Activated T-cell treated with anti-CD3 and anti-CD28 coated beads, Interleukin-2, amount 50 U/mL, for 1 hour (primary cell): ENCODE data around the gene CAST.
"Not testable (repeated sequence)": the region's sequence is repeated elsewhere in the genome, so short reads cannot be mapped to it uniquely, and the experiment has no call there.

Experiments
- DNase-seq: peaks from one replicate; pipeline ENCODE4 v3.0.0-alpha.2; 2020

CAST gene, protein sequence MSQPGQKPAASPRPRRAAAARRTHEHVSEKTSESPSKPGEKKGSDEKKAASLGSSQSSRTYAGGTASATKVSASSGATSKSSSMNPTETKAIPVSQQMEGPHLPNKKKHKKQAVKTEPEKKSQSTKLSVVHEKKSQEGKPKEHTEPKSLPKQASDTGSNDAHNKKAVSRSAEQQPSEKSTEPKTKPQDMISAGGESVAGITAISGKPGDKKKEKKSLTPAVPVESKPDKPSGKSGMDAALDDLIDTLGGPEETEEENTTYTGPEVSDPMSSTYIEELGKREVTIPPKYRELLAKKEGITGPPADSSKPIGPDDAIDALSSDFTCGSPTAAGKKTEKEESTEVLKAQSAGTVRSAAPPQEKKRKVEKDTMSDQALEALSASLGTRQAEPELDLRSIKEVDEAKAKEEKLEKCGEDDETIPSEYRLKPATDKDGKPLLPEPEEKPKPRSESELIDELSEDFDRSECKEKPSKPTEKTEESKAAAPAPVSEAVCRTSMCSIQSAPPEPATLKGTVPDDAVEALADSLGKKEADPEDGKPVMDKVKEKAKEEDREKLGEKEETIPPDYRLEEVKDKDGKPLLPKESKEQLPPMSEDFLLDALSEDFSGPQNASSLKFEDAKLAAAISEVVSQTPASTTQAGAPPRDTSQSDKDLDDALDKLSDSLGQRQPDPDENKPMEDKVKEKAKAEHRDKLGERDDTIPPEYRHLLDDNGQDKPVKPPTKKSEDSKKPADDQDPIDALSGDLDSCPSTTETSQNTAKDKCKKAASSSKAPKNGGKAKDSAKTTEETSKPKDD

DNA sequence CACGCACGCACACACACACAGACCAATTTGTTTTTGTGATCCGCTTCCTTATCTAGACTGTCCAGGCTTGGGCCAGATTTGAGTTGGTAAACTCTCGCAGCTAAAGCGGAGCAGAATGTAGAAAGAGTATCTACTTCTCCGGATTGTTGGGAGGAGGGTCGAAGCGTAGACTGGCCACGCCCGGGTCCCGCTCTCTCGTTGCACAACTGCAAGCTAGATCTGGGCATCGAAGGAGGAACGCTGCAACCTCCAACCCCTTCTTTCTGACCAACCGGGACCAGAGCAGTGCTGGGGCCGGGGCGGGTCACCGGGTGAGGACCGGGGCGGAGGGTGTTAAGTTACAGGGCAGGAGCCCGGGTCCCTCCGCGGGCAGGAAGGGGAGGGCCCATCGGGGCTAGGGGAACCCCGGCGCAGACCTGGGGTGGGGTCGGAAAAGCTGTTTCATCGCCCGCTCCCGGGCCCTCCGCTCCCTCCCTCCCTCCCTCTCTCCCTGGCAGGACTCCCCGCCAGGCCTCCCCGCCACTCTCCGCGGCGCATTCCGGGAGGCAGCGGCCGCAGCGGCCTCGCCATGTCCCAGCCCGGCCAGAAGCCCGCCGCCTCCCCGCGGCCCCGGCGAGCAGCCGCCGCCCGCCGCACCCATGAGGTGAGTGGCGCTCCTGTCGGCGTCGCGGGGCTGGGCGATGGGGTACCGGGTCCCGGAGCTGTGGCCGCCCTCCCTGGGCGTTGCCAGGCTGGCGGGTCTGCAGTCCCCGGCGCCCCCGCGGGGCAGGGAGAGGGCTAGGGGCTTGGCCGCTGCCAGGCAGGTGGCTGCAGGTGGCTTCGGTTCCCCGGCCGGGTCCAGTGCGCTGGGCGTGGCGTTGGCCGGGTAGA, at the start of gene CAST:
TSS of gene CAST (plus strand) at position 522 of the 870 bp plus-strand sequence. CDS start at position 569, 47 bp downstream.
- DNase-seq: peak; percentile 83

DNA sequence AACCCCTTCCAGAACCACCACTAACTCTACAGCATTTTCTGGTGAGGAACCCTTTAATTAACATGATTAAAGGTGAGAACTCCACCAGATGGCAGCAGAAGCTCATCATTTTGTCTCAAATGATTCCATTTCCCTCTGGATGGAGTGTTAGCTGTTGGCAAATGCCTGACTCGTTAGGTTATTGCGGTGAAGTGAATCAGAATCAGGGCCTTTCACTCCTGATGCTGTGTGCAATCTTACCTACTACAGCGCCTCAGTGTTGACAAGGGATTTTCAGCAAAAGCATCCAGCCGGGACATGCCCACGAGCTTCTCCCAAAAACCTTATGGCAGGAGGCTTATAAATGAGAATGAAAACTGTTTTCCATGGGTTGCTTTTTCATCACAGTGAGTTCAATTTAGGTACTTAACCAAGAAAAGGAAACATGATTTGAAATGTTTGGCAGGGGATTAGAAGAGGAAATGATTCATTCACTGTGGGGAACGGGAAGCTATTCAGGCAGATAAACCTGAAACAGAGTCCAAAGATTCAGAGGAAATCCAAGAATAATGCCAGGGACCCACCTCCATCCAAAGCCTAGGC, 48.0 kb upstream of the CAST start:
- peak; percentile 22 for DNase-seq

DNA sequence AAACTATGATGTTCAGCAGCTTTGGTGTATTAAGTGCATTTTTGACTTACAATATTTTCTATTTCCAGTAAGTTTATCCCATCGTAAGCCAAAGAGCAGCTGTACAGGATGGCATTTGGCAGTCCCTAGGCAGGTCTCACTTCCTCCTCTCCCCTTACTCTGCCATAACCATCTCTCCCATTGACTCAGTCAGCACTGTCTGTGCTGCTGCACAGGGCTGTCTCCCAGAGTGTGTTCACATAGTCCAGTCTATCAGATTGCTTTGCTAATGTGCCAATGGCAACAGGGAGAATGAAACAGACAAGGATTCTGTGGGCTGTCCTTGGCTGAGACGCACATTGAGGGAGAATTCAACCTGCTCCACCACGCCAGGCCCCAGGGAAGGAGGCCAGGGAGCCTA, 47.0 kb upstream of the CAST start:
- DNase-seq: no peak

DNA sequence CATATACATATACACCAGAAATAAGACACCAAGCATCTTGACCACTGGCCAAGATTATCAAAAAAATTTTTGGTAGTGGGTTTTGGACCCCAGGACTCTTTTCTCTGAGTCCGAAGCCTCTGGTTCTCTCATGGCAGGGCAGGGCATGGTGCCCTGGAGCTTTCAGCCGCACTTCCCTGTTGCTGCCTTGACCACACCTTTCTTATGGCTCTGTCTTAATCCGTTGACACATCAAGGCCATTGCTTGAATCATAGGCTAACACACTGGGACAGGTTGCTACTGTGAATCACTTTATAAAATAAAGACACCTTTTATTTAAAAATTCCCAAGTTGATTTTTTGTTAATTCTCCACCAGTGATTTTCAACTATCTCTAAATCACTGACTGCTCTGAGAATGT, 45.4 kb upstream of the CAST start:
- no peak for DNase-seq

DNA sequence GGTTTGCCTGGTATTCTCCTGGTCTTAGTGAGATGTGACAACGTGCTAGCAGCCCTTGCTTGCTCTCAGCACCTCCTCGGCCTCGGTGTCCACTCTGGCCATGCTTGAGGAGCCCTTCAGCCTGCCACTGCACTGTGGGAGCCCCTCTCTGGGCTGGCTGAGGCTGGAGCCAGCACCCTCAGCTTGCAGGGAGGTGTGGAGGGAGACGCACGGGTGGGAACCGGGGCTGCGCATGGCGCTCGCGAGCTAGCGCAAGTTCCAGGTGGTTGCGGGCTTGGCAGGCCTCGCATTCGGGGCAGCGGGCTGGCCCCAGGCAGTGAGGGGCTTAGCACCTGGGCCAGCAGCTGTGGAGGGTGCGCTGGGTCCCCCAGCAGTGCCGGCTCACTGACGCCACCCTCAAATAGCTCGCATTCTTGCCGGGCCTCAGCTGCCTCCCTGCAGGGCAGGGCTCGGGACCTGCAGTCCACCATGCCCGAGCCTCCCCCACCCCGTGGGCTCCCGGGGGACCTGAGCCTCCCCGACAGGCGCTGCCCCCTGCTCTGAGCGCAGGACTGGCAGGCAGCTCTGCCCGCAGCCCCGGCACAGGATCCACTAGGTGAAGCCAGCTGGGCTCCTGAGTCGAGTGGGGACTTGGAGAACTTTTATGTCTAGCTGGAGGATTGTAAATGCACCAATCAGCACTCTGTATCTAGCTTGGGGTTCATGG, 43.7 kb upstream of the CAST start:
- not testable (repeated sequence) for DNase-seq

DNA sequence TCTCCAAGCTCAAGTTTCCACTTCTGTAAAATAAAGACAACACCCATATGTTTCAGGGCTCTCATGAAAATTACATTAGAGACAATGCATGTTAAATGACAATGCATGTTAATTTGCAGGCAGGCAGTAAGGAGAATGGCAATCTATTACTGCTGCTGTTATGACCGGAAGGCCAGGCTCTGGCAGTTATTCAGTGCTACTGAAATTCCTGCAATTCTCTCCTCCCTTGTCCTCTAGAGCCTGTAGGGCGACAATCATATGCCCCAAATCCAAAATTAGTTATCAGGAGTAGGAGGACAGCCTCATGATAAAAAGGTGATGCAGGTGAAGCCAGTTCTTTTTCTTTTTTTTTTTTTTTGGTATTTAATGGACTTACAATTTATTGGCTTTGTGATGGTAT, 42.2 kb upstream of the CAST start:
- DNase-seq: no peak

DNA sequence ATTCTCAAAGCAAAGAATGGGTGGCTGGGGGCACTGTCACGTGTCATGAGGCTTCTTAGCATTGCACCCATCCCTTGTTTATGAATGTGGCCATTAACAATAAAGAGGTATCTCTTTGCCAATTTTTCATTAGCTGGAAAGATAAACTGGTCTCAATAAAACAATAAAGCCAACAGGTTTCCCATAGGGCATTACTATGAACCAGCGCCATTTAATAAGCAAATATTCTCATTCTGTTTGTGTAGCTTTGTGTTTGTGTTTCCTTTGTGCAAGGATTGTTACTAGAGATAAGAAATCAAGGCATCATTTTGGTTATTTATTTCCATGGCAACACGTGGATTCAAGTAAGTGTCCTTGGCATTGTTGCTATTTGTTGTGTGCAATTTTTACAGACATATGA, 37.6 kb upstream of the CAST start:
- DNase-seq: no peak

DNA sequence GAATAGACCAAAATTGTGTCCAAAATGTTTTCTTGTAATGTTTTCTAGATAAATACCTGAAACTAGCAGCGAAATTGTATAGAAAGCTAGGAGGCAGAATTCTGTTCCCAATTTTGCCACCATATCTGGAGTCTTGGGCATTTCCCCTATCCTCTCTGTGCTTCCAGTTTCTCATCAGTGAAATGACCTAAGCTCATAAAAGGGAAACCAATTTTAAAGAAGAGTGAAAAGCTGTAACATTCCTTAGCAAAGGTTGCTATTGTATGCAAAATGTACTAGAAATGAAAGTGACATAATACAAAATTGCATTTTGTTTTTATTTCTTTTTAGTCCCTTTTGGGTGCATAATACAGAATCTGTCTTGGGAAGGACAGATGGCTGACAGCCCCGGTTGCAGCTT, 36.8 kb upstream of the CAST start:
- no peak for DNase-seq

DNA sequence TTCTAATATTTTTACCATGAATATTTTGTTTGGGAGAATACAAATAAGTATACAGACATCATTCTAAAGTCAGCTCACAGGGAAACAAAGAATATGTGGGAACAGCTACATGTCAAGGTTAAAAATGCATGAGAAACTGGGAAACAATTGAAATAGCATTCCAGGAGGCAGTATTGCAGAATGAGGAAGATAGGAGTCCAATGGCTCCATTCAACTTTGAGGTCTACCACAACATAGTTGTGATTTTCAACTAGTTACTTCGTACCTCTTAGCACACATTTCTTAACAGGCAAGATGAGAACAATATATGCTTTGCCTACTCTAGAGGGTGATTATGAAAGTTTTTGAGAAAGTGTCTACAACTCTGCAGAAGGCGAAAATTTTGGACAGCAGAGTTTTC, 35.2 kb upstream of the CAST start:
- DNase-seq: no peak

DNA sequence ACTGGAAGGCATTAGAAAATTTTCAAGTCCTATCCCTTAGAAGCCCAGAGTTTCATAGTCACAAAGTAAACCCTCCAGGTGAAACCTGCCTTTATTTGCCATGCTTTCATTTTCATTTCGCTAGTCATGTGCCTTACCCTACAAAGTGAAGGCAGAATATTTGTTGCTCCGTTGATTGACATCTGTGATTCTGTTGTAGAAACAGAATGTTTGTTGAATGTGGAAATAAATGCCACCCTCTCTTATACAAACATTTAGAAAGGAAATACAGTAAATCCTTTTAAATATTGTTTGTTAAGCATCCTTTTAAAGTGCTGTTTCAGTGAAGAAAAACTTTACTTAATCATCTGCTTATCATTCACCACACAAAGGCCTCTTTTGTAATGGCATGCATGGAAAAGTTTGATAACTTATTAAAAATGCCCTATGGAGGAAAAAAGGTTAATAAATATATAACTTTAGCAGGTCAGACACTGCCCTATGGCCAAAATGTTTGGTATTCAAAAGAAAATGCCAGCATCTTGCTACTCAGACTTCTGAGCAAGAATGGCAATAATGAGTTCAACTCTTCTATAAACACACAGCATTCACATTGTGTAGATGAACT, 34.3 kb upstream of the CAST start:
- no peak for DNase-seq

DNA sequence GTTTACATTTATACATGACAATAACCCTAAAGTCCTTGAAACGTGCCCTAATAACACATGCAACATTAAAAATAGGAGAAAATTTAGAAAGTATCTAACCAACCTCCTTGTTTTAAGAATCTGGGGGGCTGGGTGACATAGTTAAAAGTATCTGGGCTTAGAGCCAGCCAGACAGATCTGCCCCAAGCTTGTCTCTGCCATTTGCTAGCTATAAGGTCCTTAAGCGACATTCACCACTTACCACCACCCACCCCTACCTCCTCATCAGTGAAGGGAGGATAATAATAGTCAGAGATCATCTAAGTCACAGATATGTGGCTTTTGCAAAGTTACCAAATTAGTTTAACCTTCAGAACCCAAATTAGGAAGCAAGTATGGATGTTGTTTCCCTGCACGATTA, 33.8 kb upstream of the CAST start:
- no peak for DNase-seq

DNA sequence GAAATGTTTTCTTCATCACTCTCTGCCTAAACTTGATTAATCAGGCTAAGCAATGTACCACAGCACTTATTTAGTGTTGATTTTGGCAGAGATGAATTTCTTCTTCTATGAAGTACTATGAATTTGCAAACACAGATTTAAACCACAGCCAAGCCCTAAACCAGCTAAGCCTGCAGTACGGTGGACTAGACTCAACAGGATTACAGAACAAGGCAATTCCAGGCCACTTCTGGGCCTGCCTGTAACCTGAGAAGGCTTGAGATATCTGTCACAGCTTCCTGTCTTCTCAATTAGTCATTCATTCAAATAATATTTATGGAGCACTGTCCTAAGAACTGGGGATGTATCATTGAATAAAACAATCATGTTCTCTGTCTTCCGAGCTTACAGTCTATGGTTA, 32.4 kb upstream of the CAST start:
- DNase-seq: no peak

DNA sequence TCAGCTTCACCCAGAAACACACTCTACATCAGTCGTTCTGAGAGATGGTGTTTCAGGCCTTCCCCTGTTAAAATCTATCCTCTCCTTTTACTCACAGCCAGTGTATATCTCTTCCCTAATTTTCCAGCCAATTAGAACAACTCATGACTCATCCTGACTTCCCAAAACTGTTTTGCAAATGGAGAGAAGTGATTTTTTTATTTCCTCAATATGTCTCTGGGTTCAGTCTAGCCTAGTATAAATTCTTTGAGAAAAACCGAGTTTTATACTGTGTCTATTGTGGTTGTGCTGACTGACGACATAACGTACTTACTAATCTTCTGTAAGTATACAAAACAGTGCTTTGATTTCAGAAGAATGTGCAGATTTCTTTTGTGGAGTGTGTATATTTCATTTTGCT, 28.4 kb upstream of the CAST start:
- DNase-seq: no peak

DNA sequence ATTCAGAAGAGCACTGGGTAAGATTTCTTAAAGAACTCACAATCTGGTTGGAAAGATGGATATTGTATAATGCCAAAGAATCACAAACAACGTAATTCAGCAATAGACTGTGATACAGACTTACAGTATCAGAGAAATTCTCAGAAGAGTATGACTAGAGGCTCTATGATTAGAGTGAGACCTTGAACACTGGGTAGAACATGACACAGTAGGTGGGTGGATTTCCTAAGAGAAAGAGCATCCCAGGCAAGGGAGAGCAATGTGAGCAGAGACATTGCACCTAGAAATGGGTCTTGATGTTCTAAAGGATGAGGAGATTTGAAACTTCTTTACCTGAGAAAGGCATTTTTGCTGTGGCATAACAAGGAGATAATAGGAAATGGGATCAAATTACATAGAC, 27.3 kb upstream of the CAST start:
- DNase-seq: no peak

DNA sequence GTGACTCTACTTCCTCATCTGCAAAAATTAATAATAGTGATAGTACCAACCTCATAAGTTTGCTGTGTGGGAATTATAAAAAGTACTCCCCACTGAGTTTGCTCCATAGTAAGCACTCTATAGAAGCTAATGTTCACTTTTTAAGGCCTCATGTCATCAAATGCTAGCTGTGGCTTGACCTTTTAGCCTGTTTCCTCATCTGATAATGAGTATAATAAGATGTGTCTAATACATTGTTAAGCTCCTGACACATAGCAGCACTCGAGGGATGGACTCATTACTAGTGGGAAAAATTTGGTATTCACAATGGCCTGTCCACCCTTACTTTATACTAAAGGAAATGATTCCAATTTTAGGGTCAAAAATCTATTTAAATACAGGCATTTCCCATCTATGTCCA, 26.1 kb upstream of the CAST start:
- DNase-seq: no peak

DNA sequence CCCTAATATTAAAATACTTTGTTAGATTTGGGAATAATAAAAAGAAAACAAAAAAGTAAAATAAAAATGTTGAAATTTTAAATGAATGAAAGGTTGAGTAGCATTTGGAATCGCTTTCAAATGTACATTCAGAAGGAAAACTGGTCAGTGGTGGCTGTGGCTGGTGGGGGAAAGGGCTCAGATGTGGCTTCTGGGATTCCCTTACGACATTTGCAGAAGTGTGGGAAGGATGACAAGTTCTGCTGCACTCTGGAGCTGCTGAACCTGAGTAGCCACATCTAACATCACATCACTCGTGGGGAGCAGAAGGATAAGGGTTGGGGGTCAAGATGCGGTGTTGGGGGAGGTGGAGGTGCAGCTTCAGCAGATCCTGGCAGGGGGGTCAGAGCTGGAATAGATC, 25.6 kb upstream of the CAST start:
- DNase-seq: no peak

DNA sequence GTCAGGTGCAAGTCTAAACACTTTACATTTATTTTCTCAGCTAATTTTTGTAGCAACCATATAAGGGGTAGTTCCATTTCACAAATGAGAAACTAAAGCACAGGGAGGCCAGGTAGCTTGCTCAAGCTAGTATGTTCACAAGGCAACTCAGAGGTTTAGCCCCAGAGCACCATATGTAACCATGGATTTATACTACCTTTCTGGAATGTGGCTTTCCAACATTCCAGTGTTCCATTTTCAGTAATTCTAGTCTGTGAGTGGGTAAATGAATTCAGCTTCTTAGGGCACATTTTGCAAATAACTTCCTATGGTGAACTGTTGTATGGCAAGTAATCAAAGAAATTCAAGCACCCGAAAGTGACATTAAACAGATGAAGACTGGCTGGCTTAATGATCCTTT, 25.0 kb upstream of the CAST start:
- DNase-seq: no peak

DNA sequence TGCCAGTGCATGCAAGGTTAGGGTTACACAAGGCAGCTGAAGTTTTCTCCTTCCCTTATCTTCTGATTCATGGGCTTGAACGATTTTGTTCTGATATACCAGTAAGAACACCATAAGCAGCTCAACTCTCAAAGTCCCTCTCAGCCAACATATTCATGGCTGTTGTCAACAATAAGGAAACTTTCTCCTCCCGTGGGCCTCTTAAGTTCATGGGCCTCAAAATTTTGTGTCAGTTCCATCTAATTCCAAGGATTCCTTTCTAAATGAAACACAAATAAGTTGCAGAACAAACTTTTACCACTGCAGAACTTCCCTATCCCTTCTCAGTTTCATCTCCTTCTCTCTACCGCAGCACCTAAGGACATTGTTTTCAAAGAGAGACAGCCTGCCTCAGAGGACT, 23.6 kb upstream of the CAST start:
- DNase-seq: no peak

DNA sequence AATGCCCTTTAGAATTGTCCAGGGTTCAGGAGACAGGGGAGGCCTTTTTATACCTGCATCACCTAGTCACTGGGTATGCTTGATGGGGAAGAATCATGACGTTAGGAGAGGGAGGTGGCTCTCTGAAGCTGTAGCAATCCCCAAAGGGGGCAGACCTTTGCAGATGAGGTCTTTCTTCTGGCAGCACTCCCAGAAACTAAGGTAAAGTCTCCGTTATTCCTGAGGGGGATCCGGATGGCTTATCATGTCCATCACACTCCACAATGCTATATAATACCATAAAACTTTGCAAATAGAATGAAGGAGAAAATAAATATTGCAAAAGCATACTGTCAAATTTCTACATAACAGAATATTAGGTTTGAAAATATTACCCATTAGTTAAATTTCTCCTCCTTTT, 21.5 kb upstream of the CAST start:
- DNase-seq: no peak

DNA sequence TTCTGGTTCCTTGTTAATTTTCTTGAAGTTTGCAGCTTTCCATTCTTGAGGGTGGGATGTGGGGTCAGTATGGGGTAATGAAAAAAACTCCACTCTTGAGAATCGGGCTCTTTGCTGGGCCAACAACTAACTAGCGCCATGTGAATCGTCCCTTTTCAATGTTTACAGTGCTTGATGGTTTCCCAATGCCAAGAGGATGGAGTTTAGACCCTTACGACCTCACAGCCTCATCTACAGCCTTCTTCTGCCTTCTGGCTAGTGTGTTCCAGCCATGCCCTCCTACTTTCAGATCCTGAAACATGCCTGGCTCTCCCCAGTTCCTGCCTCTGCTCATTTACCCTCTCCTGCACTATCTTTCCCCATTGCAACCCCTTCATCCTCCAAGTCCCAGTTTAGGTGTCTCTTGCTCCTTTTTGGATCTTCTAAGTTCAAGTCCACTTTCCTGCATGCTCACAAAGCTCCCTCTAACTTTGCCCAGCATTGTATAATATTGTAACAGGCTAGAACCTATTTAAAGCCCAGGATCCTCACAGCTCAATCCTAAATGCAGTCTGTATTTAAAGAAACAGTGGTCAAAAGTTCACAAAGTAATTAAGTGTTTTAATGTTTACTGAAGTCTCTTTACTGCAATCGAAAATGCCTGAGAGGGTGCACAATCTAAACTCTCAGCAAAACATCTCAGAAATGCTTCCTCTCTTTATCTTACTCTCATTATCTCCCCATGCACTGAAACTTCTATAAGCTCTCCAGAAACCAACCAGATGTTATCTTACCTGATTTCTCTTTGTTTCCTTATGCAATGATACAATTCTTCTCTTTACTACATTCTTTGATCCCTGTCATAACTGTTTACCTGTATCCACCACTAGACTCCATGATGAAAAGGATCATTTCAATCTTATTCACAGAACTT, 20.6 kb upstream of the CAST start:
- no peak for DNase-seq

DNA sequence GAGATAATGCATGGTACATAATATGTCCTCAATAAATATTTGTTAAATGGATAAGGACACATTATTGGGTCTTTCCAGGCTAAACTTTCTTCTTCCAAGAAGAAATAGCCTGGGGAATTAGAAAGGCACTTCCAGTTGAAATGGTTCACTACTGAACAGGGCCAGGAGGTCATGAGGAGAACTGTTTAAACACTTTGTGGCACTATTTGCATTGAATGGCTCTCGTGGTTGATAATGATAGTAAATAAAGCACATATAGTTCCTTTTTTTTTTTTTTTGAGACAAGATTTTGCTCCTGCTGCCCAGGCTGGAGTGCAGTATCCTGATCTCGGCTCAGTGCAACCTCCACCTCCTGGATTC, 19.9 kb upstream of the CAST start:
- DNase-seq: no peak
